CD4-positive, alpha-beta T cell treated with Interleukin-15 for 1 hour (primary cell): ENCODE measurements around the gene TAF1C.

Experiments used
- DNase-seq: peaks from one replicate; pipeline ENCODE4 v3.0.0-alpha.2; 2020

Gene TAF1C

DNA sequence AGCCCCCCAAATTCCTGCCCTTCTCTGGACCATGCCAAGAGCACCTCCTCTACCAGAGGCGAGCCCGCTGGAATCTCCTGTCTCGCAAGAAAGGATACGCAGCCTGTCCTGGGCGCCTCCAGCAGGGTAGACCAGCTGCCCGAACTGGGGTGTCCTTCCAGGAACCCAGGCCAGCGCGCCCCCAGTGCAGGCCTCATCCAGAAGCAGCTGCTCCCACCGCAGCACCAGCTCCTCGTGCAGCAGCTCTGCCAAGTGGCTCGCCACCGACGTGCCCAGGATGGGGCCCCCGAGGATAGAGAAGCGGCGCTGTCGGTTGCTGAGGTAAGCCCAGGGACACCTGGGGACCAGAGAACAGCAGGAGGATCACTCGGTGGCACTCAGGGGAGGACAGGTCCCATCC lies 4.8 kb downstream of the TAF1C start:
- no peak for DNase-seq

GRCh38 chr16:84181144-84181915 lies 5.5 kb downstream of the TAF1C start:
- DNase-seq: no peak

DNA sequence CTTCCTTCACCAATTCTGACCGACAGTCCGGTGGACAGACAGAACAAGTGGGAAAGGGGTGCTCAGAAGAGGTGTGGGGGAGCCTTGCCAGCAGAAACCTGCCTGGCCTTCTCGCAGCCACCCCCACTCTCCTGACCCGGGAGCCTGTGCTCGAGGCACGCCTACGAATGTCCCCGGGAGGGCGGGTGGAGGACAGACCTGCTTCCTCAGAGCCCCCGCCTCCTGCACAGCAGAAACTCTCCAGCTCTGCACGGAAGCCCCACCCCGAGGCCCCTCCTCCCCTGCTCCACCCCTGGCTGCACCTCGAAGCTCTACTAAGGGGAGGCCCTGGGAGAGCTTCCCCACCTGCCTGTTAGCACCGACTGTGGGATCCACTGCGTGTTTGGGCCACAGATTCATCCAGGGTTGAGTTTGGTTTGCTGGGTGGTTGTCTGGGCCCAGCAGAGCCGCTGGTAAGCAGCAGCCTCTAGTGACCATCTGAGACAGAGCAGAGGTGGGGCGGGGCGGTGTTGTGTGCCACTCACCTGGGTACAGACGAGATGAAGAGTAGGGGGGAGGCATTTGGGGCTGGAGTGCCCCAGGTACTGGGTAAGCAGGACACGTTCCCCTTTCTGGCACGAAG lies 6.2 kb downstream of the TAF1C start:
- no peak for DNase-seq

DNA sequence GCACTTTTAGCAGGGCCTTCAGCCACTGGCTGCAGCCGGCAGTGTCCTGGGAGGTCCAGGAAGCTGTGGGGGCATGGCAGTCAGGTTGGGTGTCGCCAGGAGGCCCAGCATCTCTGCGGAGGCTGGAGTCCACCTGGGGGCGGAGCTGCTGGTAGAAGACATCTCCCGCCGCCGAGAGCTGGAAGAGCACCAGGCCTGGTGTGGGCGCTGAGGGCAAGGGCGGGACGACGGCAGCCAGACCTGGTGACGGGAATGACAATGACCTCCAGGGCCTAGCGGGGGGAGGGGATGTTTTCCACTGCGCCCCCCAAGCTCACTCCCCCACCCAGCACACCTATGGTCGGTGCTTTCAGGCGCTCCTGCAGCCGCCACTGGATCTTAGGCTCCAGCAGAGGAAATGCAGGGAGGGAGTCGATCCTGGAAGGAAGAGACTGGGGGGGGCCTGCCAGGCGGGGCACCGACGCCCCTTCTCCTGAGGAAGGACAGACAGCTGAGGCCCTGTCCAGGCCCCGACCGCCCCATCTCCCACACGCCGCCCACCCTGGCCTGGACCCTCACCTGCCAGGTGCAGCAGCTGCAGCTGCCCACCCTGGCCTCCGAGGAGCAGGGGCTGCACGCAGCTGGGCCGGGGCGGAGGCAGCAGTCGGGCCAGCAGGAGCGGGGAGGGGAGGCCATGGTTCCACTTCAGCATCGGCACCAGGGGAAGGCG lies 7.1 kb downstream of the TAF1C start:
- DNase-seq: no peak

GRCh38 chr16:84178892-84179611 lies 7.8 kb downstream of the TAF1C start:
- DNase-seq: no peak

DNA sequence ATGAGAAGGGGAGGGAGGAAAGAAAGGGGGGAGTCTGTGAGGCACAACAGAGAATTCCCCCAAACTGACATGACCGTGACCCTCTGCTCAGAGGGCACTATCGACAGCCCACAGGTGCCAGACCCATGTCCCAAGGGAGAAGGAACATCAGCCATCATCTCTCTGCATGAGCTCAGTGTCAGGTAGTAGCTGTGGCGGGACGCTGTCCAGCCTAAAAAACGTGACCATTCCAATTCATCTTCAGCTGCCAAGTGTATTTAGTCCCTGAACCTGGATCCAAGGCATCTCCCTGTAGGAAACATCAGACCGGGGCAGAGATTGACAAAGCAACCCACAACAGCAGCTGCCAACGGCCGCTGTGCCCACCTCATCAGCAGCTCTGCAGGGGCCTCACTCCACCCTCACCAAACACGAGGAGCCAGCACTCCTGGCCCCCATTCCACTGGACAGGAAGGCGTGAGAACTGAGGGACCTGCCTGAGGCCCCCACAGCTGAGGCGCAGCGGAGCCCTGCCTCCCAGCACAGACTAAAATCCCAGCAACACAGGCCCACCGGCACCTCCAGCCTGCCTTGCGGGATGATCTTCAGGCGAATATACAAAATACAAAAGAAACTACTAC lies 8.6 kb downstream of the TAF1C start:
- DNase-seq: no peak

GRCh38 chr16:84177741-84178073 lies 9.2 kb downstream of the TAF1C start:
- DNase-seq: no peak

- no peak for DNase-seq
Measured at GRCh38 chr16:84176192-84177053, 10.4 kb downstream of the TAF1C start.

DNA sequence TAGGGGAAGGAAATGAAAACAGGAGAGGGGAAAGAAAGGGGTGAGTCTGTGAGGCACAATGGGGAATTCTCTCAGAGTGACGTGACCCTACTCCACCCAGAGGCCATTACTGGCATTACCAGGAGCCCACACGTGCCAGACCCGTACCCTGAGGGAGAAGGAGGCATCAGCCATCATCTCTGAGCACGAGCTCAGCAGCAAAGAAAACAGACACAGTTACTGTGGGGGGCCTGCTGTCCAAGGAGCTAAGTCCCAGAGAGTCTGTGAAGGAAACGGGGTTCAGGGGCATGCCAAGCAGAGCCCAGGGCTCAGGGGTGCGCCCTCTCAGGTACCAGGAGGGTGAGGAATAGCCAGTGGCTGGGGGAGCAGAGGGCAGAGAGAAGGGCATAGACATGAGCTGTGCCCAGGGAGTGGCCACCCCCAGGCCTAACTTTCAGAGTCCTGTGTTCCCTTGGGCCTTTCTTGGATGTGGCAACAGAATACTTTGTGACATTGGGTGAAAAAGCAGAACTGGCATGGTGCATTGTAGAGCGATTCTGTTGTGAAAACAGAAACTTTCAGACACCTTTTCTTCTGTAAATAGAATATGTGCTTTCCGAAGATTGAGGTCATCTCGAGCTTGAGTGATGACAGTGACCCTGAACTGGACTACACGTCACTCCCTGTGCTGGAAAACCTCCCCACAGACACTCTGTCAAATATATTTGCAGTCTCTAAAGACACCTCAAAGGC lies 11.3 kb downstream of the TAF1C start:
- DNase-seq: peak; percentile 63

DNA sequence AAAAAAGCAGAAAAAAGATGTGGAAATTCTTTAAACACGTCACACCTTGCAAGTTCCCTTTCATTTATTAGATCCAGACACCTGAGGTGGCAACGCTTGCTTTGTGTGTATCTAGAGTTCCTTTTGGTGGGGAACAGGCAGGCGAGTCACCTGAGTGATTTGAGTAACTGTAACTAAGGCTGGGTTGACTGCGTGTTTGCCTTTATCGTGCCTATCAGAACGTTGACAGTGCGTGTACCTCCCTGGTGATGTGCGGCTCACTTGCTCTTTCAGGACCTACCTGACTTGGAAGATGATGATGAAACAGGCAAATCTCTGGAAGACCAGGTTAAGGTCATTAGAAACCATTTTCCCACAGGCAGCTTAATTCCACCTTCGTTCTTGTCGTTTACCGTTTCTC lies 12.5 kb downstream of the TAF1C start:
- DNase-seq: no peak

- DNase-seq: no peak
Measured at GRCh38 chr16:84169765-84170310, 17.0 kb downstream of the TAF1C start.

- no peak for DNase-seq
Measured at GRCh38 chr16:84166796-84167695, 19.8 kb downstream of the TAF1C start.

- DNase-seq: no peak
Measured at GRCh38 chr16:84165746-84166145, 21.1 kb downstream of the TAF1C start.

DNA sequence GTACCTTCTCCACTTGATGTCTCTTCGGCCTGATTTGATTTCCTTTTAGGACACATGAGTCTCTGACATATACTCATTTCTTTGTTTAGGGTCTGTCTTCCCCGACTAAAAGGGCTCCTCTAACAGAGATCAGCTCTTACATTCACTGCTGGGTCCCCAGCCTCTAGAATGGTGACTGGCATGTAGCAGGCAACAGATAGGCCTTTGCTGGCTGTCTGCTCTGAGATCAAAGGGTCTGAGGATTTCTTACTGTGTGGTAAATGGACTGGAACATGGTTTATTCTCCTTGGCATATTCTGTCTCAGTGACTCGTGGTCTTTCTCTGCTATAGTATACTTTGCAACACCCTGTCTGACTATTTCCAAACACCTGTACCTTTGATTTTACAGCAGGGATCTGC lies 25.1 kb downstream of the TAF1C start:
- DNase-seq: no peak

- DNase-seq: no peak
Measured at GRCh38 chr16:84161037-84161436, 25.8 kb downstream of the TAF1C start.

DNA sequence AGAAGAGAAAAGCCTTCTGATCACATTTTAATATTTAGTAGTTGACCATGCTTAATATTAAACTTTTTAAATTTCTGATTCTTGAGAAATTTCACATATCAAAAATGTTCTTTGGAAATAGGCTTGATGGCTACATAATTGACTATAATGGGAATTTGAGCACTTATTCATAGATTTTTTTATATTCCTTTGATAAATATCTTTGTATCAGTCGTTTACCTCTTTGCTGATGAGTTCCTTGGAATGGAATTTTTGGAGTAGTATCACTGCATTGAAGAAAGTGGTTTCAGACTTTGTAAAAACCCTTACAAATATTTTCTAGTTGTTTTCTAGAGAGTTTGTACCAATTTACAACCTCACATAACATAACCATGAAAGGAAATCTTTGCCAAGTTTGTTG lies 27.1 kb downstream of the TAF1C start:
- DNase-seq: no peak

DNA sequence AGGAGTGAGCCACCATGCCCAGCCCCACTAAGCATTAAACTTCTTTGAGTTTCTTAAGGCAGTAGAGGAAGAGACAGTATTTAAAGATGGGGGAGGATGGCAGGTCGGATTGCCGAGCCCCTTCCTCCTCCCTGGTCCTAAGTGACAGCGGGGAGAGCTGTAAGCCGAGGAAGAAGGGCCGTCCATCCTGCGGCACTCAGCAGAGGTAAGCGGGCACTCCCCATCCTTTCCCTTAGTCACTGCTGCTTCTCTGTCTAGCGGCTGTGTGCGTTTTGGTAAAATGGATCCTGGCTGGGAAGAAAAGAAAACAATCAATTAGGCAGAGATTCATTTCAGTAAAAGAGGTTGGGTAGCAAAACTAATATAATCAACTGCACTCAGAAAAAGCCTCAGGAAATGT lies 27.9 kb downstream of the TAF1C start:
- DNase-seq: no peak

DNA sequence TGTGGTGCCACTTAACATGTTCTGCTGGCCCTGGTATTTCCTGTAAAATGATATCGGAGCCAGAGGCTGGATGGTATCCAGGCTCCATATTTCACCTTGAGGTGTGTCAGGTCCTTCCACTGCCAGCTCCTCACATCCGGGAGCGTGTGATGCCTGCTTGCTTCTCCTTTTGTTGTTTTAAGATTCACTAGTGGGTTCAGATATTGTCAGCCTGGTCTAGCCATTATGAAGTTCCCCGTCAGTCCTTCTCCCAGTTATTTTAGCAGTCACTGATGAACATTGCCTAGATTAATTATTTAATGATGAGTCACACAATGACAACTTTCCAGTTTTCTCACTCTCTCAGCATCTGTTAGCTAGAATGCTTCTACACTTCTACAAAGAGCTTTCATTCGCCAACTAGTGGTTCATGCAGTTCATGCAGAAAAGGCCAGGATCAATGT lies 30.5 kb downstream of the TAF1C start:
- DNase-seq: no peak

DNA sequence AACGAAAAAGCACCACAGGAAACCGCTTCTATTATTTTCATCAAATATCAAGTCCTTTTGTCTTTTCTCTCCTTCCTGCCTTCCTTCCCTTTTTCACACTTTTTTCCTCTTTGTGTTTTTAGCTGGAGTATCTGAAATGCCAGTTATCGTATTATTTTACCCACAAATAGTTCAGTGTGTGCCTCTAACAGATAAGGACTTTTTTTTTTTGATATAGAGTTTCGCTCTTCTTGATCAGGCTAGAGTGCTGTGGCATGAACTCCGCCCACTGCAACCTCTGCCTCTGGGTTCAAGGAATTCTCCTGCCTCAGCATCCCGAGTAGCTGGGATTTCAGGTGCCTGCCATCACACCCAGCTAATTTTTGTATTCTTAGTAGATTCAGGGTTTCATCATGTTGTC lies 31.1 kb downstream of the TAF1C start:
- no peak for DNase-seq

DNA sequence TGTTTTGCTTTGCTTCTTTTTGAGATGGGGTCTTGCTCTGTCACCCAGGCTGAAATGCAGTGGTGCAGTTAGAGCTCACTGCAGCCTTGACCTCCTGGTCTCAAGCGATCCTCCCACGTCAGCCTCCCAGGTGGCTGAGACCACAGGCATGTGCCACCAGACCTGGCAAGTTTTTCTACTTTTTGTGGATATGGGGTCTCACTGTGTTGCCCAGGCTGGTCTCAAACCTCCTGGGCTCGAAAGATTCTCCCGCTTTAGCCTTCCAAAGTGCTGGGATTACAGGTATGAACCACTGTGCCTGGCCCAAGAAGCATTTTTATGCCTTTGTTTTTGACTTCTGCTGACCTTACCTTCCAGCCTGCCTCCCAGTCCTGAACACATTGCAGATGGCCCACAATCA lies 31.6 kb downstream of the TAF1C start:
- no peak for DNase-seq
